Measurements from ENCODE around the gene KLRC1. TPM values are rescaled to one million over a fixed set of nuclear protein-coding genes. Genes with fewer than 3 reads are reported as not detected.

KLRC1 gene
- total and polyA plus RNA-seq, 10 of the 15 experiments (the other 5 are each of a cell fraction or from before 2014, with no cell fraction given) = 0.04 to 0.60 (median 0.23) TPM; not detected in 1

DNA sequence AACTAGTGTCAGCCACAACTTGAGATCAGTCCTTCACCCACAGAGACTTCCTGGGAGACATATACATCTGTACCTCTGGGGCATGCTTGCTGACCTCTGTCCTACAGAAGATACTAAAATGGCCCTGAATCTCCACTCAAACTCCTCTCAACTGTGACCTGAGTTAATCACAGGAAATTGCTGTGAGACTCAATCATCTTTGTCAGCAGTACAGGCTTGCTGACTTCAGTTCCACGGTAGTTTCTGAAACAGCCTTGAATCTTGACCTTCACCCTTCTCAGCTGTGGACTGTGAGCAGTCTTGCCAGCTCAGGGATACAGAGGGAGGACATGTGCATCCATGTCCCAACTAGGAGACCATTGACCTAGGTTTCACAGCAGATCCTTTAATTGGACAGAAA lies 1.4 kb upstream of the KLRC1 start:
- TF ChIP-seq POLR2A (IDR thresholded peaks at IDR 0.05; ENCODE audit: low read depth, low read length) = no peak
- TF ChIP-seq, protein P1, sequence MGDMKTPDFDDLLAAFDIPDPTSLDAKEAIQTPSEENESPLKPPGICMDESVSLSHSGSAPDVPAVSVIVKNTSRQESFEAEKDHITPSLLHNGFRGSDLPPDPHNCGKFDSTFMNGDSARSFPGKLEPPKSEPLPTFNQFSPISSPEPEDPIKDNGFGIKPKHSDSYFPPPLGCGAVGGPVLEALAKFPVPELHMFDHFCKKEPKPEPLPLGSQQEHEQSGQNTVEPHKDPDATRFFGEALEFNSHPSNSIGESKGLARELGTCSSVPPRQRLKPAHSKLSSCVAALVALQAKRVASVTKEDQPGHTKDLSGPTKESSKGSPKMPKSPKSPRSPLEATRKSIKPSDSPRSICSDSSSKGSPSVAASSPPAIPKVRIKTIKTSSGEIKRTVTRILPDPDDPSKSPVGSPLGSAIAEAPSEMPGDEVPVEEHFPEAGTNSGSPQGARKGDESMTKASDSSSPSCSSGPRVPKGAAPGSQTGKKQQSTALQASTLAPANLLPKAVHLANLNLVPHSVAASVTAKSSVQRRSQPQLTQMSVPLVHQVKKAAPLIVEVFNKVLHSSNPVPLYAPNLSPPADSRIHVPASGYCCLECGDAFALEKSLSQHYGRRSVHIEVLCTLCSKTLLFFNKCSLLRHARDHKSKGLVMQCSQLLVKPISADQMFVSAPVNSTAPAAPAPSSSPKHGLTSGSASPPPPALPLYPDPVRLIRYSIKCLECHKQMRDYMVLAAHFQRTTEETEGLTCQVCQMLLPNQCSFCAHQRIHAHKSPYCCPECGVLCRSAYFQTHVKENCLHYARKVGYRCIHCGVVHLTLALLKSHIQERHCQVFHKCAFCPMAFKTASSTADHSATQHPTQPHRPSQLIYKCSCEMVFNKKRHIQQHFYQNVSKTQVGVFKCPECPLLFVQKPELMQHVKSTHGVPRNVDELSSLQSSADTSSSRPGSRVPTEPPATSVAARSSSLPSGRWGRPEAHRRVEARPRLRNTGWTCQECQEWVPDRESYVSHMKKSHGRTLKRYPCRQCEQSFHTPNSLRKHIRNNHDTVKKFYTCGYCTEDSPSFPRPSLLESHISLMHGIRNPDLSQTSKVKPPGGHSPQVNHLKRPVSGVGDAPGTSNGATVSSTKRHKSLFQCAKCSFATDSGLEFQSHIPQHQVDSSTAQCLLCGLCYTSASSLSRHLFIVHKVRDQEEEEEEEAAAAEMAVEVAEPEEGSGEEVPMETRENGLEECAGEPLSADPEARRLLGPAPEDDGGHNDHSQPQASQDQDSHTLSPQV (IDR thresholded peaks at IDR 0.05) = no peak
- no peak for TF ChIP-seq ZBTB33 (IDR thresholded peaks at IDR 0.05)
- TF ChIP-seq NBN (IDR thresholded peaks at IDR 0.05) = no peak
- no peak for TF ChIP-seq CUX1 (IDR thresholded peaks at IDR 0.05; ENCODE audit: insufficient replicate concordance, low read depth, low read length)
- no peak for TF ChIP-seq PBX3 (IDR thresholded peaks at IDR 0.05; ENCODE audit: insufficient replicate concordance, low read depth, low read length)
- no peak for TF ChIP-seq GATAD2B (conservative IDR thresholded peaks at IDR 0.05; ENCODE audit: low read depth)
- SMC1A ChIA-PET (ENCODE audit: uncharacterized antibody, unreplicated experiment) = no interaction called here

More for the DNA sequence above, 1.4 kb upstream of the KLRC1 start:
- Histone ChIP-seq H3K79me2 (ENCODE audit: control insufficient read depth, insufficient read depth, low read length) (no peaks in the 10 kb centered on the region), H4K20me1 (ENCODE audit: control insufficient read depth, insufficient read depth) (no peaks in the 10 kb centered on the region), H3K9me3 (replicated peaks; ENCODE audit: control insufficient read depth, insufficient read depth, low read length) (peaks cover 15% of the 10 kb centered on the region), H3K4me3 (no peak overlapping the region), H3K4me1 (ENCODE audit: control insufficient read depth, insufficient read depth, low read length) (no peaks in the 10 kb centered on the region), H3K27ac (ENCODE audit: control insufficient read depth, insufficient read depth) (no peak overlapping the region), H2AFZ (ENCODE audit: control insufficient read depth, low read depth, low read length) (no peak overlapping the region), H3K4me2 (ENCODE audit: control insufficient read depth, insufficient read depth) (no peak overlapping the region), H3K27me3 (replicated peaks in 1 of 2; ENCODE audit: control insufficient read depth in 2 of 2, insufficient read depth in 2 of 2, low read length in 1 of 2) (no peaks in the 10 kb centered on the region), H3K9ac (ENCODE audit: control insufficient read depth, insufficient read depth, low read length) (no peak overlapping the region), H3K36me3 (ENCODE audit: control insufficient read depth in 2 of 2, insufficient read depth in 2 of 2, low read length in 1 of 2) (no peaks in the 10 kb centered on the region)
- no peak; the same call in 2 of the 3 replicates for ATAC-seq
- no TSS peak for BruUV-seq (replicated peaks)
- POLR2A ChIA-PET = no interaction called here
- CTCF ChIA-PET = no interaction called here
- RAD21 ChIA-PET (ENCODE audit: unreplicated experiment) = no interaction called here
- FAIRE-seq = no peak
- WGBS (ENCODE audit: insufficient coverage, insufficient replicate concordance, low lambda C conversion rate, missing lambda C conversion rate) = 58% methylated on average over 1 of the region's 1 CpG
- intact Hi-C loops (cut with micrococcal nuclease; ENCODE audit: unreplicated experiment) = no loop called here
- in situ Hi-C loops (cut with MboI) = no loop called here
- DNase-seq (ENCODE audit: low read depth, low spot score) = no peak
